GM12801 (cell line): ENCODE measurements around the gene PCBP4.

Experiments
- TF ChIP-seq, protein P1 (sequence below): IDR thresholded peaks from one replicate; pipeline ENCODE4 v1.5.1; 2011; ENCODE audit warnings: control low read depth; ENCODE audit not compliant: insufficient read length; ENCODE audit errors: extremely low read depth

Gene PCBP4

DNA sequence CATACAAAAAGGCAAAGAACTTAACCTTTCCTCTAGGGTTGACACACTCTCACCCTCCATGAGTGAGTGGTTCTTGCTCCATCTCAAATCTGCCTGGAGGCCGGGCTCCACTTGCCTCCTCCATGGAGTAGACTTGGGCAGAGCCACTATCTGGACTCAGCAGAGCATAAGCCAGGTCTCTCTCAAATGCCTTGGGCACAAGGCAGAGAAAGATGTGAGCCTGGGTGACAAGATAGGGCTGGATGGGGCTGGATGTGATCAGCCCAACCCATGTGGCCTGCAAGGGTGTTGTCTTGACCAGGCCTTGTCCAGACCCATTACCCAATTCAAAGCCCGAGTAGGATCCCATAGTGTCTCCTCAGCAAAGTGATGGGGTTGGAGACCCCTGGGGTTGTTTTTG lies 32.6 kb upstream of the PCBP4 start:
- TF ChIP-seq, protein P1, sequence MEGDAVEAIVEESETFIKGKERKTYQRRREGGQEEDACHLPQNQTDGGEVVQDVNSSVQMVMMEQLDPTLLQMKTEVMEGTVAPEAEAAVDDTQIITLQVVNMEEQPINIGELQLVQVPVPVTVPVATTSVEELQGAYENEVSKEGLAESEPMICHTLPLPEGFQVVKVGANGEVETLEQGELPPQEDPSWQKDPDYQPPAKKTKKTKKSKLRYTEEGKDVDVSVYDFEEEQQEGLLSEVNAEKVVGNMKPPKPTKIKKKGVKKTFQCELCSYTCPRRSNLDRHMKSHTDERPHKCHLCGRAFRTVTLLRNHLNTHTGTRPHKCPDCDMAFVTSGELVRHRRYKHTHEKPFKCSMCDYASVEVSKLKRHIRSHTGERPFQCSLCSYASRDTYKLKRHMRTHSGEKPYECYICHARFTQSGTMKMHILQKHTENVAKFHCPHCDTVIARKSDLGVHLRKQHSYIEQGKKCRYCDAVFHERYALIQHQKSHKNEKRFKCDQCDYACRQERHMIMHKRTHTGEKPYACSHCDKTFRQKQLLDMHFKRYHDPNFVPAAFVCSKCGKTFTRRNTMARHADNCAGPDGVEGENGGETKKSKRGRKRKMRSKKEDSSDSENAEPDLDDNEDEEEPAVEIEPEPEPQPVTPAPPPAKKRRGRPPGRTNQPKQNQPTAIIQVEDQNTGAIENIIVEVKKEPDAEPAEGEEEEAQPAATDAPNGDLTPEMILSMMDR = no peak

DNA sequence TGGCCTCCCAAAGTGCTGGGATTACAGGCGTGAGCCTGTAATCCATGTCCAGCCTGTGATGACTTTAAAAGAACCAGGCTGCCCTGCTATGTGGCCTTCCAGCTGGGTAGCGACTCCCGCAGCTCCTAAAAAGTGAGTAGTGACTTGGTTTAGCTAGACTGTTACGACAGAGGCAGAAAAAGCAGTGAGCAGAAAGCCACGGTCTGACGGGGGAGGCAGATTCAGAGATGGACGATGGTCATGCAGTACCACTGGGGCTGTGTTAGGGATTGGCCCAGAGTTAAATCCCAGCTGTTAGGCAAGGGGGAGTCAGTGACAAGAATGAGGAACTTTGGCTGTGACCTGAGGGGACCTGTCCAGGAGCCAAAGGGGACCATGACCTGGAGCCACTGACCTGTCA lies 31.5 kb upstream of the PCBP4 start:
- TF ChIP-seq, protein P1 = no peak

DNA sequence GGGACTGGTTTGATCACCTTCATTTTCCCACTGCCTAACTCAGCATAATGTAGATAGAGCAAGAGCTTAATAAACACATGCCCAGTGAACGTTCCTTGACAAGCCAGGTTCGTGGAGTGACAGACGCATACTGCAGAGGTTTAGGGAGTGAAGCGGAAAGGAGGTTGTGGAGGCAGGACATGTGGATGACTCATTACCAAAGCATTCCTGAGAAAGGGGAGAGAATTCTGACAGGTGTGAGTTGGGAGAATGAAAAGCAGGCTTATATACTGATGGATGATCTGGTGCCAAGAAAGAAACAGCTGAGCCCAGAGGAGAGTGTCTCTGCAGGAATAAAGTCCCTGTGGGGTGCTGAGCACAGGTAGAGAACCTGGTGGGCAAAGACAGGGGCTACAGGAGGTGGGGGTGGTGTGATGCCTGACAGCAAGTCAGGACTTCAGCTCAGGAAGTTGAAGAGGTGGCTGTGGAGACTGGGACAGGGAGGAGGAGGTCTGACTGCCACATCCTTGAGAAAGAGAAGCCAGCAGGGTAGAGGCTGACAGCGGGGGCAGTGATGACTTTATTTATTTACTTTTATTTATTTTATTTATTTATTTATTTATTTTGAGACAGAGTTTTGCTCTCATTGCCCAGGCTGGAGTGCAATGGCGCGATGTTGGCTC lies 30.8 kb upstream of the PCBP4 start:
- TF ChIP-seq, protein P1 = no peak

DNA sequence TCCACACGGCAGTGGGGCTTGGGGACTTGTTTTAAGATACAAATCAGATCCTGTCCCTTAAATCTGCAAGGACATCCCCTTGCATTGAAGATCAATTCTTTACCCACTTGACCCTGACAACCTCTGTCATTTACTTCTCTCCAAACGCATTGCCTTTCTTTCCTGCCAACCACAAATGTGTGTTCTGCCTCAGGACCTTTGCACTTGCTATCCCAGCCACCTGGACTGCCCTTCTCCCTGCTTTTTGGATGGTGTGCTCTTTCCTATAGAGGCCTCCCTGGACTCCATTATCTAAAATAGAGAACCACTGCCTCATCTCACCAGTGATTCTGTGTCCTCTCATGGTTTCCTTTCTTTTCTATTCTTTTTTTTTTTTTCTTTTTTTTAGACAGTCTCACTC lies 29.9 kb upstream of the PCBP4 start:
- TF ChIP-seq, protein P1 = no peak

DNA sequence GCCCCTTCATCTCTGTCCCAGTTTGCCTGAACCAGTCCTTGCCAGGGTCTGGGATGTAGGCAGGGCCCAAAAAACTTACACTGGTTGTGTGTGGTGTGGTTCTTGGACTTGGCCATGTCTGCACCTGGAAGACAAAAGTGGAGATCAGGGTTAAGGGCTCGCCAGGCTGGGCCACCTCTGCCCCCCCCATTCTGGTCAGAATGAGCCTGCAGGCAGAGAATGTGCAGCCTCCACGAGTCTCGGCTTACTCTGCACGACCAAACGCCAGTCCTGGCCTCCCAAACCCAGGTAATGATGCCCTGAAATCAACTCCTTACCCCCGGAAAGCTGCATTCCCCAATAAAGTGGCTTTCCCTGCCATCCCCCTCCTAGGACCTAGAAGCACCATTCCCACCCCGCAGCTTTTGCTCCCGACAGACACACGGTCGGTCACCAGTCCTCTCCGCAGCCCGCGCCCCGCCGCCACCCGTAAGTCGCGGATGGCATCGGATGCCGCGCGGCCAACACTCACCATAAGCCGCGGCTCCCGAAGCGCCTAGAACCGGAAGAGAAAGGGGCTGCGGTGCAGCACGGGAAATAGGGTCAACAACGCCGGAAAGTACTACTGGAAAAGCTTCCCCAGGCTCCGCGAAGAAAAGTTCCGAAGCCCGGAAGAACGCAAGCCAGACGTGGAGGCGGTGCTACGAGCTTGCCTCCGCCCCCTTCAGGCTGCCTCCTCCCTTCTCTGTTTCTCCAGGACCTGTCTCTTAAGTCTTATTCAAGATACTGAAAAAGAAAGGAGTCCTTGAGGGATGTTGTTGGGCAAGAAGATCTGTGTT lies 28.3 kb upstream of the PCBP4 start, which contains the start of gene RPL29:
Gene RPL29, minus strand, starts transcription at position 550 of the 818 bp plus-strand sequence. Its CDS starts 434 bp downstream, at position 116.
- TF ChIP-seq, protein P1 = no peak

DNA sequence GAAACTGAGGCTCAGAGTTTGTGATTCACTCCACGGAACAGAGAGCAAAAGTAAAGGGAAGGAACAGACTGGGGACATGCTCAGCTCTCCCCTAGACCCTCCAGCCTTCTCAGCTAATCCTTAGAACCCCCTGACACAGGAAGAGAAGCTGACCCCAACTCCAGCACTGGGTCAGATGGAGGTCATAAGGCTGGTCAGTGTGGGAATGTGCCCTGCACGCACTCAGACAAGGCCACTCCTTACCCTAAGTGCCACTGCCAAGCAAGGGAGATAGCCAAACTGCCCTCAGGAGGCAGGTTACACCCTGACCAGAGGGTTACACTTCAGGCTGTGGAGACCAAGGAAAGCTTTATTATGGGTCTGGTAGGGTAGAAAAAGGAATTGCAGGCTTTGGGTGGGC lies 27.3 kb upstream of the PCBP4 start:
- TF ChIP-seq, protein P1 = no peak

DNA sequence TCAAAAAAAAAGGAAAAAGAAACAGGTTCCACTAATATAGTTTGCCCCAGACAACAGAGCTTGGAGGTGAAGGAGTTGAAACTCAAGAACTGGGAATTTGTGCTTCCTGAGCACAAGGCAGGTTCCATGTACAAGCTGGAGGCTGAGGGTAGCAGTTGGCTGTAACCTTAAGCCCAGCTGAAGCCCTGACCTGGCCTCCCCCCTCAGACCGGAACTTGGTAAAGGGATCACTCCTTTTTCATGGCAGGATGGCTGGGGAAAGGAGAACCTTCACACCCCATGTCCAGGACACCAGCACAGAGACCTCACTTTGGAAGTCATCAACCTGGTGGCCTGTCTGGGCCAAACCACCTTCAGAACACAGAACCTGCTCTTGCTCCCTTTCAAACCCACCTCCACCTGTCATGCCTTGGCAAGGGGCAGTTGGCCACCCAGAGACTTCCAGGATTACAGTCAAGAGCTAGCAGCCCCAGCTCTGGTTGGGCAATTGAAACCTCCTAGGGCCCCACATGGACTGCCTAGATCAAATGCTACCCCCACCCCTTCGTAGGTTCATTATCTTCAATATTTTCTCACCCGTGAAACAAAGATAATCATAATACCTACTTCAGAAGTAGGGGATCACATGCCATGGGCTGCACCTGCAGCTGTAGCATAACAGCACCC lies 24.9 kb upstream of the PCBP4 start:
- TF ChIP-seq, protein P1 = no peak
